Stimulated activated naive CD4-positive, alpha-beta T cell treated with Interleukin-2 at 50 U/mL for 16 hours (primary cell): ENCODE results near the gene DNMT3A.

Experiments used
- DNase-seq: peaks from one replicate; lab custom pipeline; 2025; lab: John Stamatoyannopoulos, UW

Gene DNMT3A

DNA sequence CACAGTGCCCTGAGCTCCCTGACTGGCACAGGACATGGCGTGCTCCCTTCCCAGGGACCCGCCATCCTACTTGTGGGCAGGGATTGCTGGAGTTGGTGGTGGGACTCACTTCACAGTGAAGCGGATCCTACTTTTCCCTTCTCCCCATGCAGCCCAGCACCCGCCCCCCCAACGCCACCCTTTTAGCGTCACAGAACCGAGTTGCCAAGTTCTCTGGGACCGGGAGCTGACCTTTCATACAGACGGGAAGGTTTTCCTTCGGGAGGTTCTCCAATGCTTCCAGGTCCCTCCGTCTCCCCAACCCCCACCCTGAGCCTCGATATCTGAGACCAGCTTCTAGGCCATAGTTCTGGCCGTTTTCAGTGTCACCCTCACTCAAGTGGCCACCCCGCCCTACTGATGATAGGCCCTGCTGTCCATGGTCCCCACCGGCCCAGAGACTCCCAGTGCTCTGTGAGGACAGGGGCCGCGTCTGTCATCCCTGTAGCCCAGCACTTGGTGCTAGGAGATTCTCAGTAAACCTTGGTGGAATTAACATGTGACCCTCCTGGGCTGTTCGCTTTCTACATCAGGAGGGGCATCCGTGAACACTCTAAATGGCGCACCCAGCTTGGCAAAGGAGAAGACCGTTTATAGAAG is 1.6 kb upstream of the DNMT3A start:
- DNase-seq = no peak

- DNase-seq = peak; percentile 79
Measured at GRCh38 chr2:25342372-25343186, 854 bp upstream of the DNMT3A start.

- DNase-seq = peak; percentile 28
Measured at GRCh38 chr2:25341011-25341727, 556 bp downstream of the DNMT3A start.

GRCh38 chr2:25340181-25340921 is 1.4 kb downstream of the DNMT3A start:
- DNase-seq = no peak

- no peak for DNase-seq
Measured at GRCh38 chr2:25339791-25340180, 1.9 kb downstream of the DNMT3A start.

DNA sequence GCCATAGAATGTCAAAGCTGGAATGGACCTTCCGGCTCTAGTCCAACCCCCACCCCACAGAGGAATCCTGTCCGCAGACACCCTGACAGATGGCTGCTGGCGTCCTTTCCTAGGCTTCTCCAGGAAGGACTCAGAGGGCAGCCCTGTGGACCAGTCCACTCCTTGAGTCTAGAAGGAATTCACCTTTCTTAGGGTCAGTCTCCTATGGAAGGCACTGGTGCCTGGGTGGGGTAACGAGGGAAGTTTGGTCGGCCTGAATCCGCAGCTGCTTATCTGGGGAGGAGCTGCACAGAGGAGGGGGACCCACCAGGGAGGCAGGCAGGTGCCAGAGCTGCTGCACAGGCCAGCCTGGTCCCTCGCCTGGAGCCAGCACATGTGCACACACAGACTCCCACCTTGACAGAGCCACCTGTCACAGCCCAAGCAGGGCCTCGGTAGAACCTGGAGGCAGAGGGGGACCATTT is 2.5 kb downstream of the DNMT3A start:
- DNase-seq = no peak

GRCh38 chr2:25338401-25338800 is 3.3 kb downstream of the DNMT3A start:
- no peak for DNase-seq

- DNase-seq = no peak
Measured at GRCh38 chr2:25337891-25338290, 3.8 kb downstream of the DNMT3A start.

- DNase-seq = no peak
Measured at GRCh38 chr2:25337276-25337675, 4.4 kb downstream of the DNMT3A start.

DNA sequence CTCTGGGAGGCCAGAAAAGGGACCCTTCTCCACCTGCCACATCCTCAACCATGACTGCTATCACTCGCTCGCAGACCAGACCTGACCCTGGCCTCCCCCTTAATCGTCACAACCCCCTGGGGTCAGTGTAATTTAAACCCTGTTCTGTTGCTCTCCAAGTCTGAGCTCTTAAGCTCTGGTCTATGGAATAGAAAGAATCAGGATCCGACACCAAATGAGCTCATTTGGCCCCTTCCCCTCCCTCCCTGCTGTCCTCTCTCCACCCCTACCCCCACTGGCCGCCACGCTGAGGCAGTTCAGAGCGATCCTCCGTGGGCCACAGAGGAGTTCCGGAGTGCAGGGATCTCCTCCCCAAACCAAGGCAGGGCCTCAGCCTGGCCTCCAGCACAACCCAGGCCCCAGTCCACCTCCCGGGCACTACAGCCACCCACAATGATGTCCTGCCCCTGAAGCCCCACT is 5.3 kb downstream of the DNMT3A start:
- no peak for DNase-seq

- DNase-seq = no peak
Measured at GRCh38 chr2:25335971-25336370, 5.8 kb downstream of the DNMT3A start.

GRCh38 chr2:25335204-25335603 is 6.5 kb downstream of the DNMT3A start:
- DNase-seq = no peak

- DNase-seq = no peak
Measured at GRCh38 chr2:25334482-25334881, 7.2 kb downstream of the DNMT3A start.

GRCh38 chr2:25333981-25334380 is 7.7 kb downstream of the DNMT3A start:
- DNase-seq = no peak

GRCh38 chr2:25332571-25332970 is 9.2 kb downstream of the DNMT3A start:
- DNase-seq = no peak

GRCh38 chr2:25331686-25332365 is 9.9 kb downstream of the DNMT3A start:
- peak; percentile 73 for DNase-seq

DNA sequence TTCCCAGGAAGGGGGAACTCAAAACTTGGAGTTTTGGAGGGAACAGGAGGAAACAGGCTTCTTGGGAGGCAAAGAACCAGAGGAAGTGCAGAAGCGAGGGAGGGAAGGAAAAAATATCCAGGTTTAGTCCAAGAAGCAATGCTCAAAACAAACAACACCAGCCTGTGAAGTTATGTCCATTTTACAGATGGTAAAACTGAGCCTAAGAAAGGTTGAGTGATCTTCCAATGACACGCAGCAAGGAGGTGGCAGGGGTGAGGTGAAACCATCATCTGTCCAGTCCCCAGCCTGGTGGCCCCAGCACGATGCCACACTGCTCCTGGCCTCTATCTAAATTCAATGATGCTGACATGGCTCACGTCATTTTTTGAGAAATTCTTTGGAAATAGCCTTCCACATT is 10.8 kb downstream of the DNMT3A start:
- no peak for DNase-seq

GRCh38 chr2:25330273-25330672 is 11.5 kb downstream of the DNMT3A start:
- DNase-seq = no peak

GRCh38 chr2:25328152-25329085 is 13.3 kb downstream of the DNMT3A start:
- no peak for DNase-seq

GRCh38 chr2:25326326-25327013 is 15.3 kb downstream of the DNMT3A start:
- DNase-seq = no peak
